ENCODE data around the gene DLG2.

DLG2 gene

DNA sequence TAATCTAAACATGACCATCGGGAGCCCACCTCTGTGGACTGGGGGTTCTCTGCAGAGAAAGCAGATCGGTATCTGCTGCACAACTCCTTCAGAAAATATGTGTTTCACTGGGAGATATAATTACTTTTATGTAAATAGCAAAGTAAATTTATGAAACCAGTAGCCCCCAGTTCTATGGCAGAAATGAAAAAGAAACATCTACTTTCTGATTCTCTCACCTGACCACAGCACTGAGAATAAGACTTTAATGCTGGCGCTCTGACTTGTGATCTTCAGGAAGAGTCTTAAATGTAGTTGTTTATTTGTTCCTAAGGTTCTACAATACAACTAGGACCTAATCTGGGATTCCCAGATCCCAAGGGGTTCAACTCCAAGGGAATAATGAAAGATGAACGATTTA, 518.0 kb downstream of the DLG2 start:
- DNase-seq (ENCODE audit: low spot score): no peak

DNA sequence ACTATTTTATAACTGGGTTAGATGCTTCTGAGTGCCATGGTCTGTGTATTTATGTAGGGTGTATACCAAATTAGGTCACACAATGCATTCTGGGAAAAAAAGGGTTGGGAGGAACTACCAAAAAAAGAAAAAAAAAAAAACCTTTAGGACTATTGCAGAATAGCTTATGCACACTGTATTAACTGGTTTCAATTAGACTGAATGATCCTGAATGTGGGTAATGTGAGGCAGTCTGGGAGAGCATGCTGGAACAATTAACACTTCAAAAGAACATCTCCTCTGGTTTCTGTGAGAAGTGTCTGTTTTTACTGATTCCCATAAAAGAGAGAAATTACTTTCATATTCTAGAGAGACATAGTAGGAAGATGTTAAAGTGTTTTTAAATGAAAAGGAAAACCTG, 521.3 kb downstream of the DLG2 start:
- DNase-seq (ENCODE audit: low spot score): no peak

DNA sequence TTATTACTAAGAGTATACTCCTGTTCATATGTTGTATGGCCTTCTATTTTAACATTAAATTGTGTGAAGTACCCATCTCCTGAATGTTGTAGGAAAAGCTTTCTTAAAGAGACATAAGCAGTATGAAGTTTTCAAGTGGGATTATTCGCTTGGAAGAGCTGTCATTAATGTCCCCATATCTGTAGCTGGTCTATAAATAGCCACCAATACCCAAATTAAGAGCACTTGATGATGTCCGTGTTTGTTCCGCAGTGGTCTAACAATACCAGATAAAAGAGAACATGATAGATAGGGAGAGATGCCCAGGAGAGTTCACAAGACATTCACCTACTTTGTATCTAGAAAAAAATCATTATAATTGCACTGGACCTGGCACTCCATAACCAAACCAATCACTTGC, 527.6 kb downstream of the DLG2 start:
- DNase-seq (ENCODE audit: low spot score): no peak

DNA sequence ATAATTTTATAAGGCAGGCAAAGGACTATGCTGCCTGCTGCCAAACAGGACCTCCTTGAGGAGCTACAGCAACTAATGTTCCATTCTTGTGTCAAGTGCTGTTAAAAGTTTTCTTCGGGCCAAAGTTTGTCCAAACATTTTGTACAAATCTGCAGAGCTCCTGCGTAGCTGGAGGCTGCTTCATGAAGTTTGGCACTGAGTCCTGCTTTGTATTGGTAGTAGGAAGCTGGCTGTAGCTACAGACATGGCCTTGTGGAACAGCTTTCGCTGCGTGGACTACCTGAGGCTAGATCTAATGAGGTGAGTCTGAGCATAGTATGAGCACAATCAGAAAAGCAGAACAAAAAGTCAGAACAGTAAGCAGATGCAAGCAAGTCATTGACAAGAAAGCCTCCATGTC, 528.1 kb downstream of the DLG2 start:
- no peak for DNase-seq (ENCODE audit: low spot score)

DNA sequence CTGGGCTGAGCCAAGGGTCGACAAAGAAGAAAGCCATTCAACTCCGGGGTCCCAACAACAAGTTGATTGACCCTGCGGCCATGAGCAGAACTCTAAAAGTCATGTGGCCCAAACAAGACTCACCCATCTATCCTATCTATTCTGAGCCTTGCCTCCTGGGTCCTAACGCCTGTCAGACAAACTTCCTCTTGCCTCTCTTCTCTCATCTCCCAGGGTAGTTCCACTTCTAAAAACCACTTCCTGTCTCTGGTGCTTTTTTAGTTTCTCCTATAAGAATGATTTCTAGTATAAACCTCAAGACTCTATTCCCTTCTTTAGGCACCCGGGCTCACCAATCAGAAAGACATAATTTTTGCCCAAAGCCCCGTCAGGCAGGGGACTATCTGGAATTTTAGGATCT, 530.2 kb downstream of the DLG2 start:
- no peak for DNase-seq (ENCODE audit: low spot score)

DNA sequence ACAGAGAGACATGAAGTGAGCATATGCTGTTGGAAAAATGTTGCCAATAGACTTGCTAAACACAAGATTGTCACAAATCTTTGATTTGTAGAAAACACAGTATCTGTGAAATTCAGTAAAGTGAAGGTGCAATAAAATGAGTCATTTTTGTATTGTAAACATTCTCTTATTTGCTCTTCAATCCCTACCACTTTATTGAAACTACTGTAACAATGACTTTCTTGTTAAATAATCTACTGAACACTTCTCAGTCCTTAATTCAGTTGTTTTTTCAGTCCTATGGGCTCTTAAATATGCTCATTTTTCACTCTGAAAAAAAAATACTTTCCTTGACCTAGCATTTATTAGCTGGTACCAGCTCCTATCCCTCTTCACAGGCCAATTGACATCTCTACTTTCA, 531.9 kb downstream of the DLG2 start:
- DNase-seq (ENCODE audit: low spot score): no peak

DNA sequence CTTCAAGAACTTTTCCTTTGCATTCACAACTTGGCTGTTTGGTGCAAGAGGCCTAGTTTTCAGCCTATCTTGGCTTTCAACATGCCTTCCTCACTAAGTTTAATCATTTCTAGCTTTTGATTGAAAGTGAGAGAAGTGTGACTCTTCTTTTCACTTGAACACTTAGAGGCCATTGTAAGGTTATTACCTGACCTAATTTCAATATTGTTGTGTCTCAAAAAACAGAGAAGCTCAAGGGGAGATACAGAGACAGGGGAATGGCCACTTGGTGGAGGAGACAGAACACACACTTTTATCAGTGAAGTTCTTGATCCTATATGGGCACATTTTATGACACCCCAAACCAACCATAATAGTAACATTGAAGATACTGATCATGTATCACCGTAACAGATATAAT, 532.3 kb downstream of the DLG2 start:
- DNase-seq (ENCODE audit: low spot score): no peak

DNA sequence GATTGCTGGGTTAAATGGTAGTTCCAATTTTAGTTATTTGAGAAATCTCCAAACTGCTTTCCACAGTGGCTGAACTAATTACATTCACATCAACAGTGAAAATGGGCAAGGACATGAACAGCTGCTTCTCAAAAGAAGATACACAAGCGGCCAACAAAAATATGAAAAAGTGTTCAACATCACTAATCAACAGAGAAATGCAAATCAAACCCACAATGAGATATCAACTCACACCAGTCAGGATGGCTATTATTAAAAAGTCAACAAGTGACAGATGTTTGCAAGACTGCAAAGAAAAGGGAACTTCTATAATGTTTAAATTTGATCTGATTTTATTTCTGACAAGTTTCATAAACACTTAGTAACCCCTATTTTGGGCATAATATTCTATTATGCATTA, 537.5 kb downstream of the DLG2 start:
- no peak for DNase-seq (ENCODE audit: low spot score)

DNA sequence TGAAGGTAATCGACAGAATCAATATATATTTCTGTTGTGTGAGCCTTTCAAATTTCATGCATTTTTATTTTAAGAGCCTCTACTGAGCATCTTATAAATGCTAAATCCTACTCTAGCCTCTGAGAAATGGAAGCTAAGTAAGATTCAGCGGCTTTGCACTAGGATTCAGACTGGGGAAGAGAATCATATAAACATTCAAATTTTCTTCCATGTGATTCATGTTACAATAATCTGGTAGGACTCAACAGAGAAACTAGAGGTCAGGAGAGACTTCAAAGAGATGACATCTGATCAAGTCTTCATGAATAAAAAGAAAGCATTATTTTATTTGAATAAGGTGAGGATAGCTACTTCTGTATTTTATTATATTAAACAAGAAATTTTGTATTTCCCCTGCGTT, 538.9 kb downstream of the DLG2 start:
- no peak for DNase-seq (ENCODE audit: low spot score)

DNA sequence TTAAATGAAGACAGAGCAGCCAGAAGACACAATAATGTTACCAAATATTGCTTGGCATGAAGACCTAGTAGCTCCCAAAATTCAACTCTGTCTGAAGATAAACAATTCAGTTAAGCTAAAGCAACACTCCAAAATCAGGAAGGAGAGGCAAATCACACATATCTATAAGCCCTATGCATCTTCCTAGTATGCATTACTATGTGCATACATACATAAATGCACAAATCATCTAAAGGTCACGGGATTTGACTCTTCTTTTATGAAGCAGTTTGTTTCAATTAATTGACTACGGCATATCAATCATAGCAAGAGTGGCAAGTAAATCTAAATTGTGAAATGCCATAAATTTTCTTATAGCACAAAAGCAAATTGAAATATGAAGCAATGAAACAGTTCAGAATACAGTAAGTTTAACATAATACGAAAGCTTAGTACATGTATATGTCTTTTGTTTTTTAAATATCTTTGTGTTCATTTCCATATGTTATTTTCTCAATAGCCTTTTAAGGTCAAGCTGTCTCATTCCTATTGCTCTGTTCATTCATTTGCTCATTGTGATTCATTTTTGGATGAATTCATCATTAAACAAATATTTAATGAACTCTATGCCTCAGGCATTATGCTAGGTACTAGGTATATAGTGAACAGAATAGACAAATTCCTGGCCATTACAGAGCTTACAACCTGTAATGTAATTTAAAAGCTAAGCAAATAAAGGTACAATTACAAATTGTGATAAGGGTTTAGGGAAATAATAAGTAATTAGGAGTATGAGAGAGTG, 540.5 kb downstream of the DLG2 start:
- no peak for DNase-seq (ENCODE audit: low spot score)

DNA sequence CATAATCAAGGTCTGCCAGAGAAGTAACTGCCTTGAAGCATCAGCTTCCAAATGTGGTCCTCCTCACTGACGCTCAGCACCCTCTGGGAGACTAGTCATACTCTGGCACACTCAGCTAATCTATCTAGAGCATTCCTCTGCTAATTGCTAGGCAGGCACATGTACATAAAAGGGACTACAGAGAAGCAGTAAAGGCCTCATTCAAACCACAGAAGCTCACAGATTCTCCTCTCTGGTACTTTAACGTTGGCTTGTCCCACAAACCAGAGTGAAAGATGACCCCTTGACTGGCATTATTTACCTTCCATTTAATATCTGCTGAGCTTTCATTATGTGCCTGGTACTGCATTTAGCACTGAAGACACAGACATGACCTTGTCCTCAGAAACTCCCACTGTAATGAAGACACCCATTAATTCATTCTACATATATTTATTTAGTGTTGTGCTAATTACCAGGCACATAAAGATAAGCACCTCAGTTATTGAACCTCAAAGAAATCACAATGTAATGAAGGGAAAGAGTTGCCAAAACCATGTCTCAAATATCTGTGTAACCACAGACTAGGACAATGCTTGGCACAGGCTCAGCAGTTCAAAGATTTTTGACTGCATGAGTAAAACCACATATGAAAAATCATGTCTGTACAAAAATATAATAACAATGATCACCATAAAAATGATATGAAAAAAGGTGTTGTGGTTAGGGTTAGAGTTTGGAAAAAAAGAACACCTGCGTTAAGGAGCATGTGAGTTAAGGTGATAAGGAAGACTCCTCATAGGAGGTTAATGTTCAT, 550.4 kb downstream of the DLG2 start:
- DNase-seq (ENCODE audit: low spot score): no peak

DNA sequence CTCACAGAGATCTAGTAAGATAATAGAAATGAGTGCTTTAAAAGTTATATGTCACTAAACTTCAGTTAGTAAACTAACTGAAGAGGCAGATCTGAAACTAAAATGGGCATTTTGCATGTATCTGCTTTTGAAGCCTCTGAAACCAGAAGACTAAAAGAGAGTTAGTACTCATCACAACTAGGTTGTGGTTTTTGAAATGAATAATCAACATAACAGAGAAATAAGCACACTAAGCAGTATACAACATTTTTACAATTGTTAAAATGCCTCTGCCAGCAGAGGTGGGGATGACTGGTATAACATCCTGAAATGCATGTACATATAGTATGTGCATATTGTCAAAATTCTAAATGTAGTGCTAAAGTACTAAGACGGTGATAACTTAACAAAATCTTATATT, 564.5 kb downstream of the DLG2 start:
- no peak for DNase-seq (ENCODE audit: low spot score)

DNA sequence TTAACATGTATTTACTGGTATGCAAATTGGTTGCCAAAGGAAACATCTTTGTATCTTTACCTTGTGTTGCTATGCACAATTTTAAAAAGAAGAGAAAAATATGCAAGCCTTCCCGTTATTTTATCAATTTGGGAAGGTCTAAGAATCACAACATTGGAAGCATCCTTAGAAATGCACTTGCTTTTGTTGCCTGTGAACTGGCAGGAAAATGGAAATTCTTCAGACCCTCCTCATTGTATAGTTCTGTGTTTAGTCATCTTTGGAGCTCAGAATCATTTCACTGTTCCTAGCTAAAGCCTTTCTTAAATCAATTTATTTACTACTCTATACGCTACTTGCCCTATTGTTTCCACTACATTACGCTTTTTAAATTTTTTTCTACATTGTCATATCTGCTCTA, 574.5 kb downstream of the DLG2 start:
- DNase-seq (ENCODE audit: low spot score): no peak

DNA sequence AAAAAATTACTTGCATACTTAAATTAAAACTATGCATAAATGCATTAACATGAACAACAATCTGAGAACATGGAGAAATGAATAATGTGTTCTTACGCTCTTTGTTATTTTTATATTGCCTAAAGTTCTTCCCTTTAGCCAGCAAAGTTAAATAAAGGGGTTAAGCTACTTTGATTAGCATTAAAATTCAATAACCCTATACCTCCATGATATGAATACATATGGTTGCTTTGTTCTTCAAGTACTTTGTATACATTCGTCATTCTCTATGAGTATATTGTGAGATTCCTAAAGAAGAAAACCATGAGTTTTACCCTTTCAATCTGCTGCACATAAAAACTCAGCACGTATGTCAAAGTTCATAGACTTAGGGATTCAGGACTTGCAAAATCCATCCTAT, 578.3 kb downstream of the DLG2 start:
- no peak for DNase-seq (ENCODE audit: low spot score)

DNA sequence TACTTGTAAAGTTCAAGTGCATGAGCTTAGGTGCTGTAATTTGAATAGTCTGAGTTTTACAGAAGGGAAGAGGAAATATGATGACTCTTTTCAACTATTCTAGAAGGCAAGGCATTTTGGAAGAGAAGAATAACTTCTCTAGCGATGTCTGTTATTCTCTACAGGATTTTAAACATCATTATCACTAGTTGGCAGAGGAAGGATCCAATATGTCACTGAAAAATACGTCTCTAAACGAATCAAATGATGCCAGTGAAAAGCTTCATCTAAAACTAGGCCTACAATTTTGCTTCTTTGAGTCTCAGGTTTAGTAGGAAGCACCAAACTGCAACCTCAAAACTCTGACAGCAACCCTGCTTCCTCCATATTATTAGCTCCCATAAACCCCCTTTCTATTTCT, 581.4 kb downstream of the DLG2 start:
- DNase-seq (ENCODE audit: low spot score): no peak

DNA sequence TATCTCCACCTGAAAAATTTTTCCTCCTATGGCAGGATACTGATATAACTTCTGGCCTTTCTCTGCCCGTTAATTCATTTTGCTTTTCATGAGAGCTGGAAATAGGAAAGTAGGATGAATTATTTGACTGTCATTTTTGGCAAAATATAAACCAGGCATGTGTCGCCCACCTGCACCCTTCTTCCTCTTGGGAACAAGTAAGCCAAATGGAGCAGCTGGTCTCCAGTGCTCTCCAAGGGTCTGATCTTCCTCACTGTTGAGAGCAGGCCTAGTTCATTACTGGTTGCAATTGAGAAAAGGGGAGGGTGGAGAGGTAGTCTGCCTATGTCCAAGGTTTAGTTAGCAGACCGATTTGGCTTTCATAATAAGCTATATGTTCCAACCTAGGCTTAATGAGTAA, 582.2 kb downstream of the DLG2 start:
- no peak for DNase-seq (ENCODE audit: low spot score)

DNA sequence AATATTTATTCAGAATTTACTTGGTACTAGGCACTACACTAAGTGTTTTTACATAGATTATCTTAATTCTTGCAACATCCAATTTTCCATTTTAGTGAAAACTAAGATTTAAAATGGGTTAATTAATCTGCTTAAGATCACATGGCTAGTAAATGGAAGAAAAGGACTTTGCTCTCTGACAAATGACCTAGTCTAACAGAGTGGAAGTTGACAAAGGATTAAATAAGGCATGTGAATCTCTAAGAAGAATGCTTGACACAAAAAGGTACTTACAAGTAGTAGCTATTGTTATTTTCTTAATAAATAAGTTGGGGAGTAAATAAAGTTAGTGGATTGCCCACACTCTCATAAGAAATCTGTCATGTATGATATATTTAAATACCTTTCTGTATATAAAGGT, 584.8 kb downstream of the DLG2 start:
- DNase-seq (ENCODE audit: low spot score): no peak

DNA sequence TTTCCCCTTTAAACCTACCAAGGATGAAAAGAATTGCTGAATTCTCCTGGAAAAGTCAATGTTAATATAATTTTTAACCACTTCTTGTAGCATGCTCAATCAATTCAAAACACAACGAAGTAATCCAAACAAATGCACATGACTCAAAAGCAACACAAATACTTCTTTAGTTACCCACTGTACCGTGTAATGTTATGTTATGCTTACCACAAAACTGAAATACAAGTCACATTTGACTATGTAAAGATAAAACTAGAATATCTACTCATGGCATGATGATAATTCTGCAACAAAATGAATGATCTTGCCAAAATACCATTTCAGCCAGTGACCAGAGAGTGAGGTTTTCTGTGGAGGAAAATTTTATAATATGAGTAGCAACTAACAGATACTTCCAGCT, 587.0 kb downstream of the DLG2 start:
- DNase-seq (ENCODE audit: low spot score): no peak

DNA sequence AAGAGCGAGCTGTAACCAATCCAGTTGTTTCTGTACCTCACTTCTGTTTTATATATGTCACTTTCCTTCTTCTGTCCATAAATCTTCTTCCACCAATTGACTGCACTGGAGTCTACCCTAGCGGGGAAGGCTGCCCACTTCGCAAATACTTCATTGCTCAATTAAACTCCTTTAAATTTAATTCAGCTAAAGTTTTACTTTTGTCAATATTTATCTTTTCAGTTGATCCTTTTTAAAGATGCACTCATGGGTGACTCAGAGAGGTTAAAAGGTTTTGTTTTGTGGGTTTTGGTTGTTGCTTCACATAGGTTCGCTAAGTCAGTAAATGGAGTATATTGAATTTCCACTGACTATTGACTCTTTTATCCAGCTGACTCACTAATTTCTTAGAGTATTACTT, 597.2 kb downstream of the DLG2 start:
- no peak for DNase-seq (ENCODE audit: low spot score)

DNA sequence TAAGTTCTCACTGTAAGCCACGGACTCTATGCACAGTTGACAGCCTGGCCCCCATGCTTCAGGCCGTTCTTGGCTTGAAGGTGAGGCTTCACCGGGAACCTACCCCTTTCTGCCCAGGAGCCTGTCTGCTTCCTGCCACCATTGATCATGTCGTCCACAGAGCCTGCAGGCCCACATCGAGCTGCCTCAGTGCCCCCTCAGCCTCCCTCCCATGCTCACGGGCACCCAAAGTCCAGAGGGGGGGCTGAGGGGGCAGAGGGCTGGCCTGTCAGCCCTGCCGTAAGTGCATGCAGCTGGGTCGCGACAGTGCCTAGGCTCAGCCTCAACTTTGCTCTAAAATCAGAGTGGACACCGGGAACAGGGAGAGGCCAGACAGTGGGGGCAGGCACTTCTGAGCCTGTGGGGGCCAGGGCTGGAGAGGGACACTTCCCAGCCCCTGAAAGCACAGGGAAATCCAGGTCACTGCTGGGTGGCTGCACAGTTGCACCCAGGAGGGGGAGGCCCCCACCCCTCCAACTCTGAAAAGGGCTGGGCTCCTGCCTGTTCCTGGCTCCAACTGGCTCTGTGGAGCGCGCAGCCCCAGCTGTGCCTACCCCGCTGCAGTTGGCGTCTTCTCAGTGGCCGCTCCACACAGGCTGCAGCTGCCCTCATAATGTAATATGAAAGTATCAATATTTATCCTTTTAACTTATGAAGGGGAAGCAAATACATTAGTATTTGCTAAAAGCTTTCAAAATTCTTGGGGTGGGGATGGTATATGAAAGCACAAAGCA, 598.6 kb downstream of the DLG2 start:
- DNase-seq (ENCODE audit: low spot score): no peak

DNA sequence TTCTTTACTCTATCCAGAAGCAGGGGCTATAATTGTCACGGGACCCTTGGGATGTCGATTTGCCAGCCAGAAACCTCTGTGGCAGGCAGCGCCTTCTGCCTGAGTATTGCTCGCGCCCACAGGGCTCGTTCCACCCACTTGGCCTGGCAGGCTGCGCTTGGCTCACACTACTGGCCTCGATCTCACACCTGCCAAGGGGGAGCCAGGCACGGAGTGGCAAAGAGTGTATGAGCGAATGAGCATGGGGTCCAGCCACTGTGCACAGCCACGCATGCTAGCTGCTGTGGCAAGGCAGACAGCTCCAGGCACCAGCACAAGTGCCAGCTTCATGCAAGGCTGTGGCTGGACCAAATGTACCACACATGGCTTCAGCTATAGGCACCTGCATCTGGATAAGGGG, 599.8 kb downstream of the DLG2 start:
- DNase-seq (ENCODE audit: low spot score): no peak

DNA sequence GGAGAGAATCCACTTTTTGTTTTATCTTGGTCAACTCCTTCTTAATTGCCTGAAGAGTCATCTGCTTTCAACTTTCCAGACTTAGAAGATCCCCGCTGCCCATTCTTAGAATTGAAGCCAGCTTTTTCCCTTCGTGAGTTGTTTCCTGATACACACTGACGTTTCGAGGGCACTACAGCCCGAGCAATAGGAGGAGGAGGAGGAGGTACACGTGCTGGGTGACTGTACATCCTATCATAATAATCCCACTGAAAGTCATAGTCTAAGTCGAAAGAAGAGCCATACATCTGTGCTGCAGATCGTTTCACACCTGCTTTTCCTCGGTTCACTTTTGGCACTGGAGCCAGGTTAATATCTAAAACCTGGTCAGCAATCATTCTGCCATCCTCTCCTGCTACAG, 606.1 kb downstream of the DLG2 start:
- no peak for DNase-seq (ENCODE audit: low spot score)

DNA sequence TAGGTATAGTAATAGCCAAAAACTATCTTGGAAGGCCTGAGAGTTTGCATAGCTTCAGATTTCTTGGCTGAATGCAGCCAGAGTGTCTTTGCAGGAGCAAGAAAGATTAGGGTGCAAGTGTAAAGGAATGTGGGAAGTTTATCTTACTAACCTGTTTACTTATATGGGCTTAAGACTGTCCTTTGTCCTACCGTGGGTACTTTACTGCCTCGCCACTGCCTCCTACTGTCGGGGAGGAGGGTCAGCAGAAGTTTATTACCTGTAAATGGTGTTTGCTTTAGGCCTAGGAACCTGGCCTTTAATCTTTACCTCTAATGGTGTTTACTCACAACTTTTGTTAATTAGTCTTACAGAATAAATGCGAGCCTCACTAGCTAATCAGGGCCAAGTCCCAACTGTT, 633.8 kb downstream of the DLG2 start:
- DNase-seq (ENCODE audit: low spot score): peak; percentile 23
